GM18909 (cell line): ENCODE data around the gene TNNI2.
"Not testable (repeated sequence)": the region's sequence is repeated elsewhere in the genome, so short reads cannot be mapped to it uniquely, and the experiment has no call there.

Experiments used
- ATAC-seq: cut with Tn5 transposase; IDR thresholded peaks from one replicate; pipeline ENCODE4 v1.9.1; 2021; ENCODE audit warnings: mild to moderate bottlenecking; ENCODE audit not compliant: unreplicated experiment, poor library complexity

The TNNI2 gene

GRCh38 chr11:1838426-1839144 lies at the start of gene TNNI2:
Gene TNNI2 (plus strand): TSS chr11:1838981. CDS start chr11:1839697, 716 bp downstream.
- ATAC-seq, result no peak

GRCh38 chr11:1791912-1792311 lies 46.9 kb upstream of the TNNI2 start:
- ATAC-seq, result no peak

GRCh38 chr11:1792461-1792860 lies 46.3 kb upstream of the TNNI2 start:
- ATAC-seq, result no peak

GRCh38 chr11:1793081-1793480 lies 45.7 kb upstream of the TNNI2 start:
- no peak for ATAC-seq

- ATAC-seq, result no peak
These were observed 42.3 kb upstream of the TNNI2 start for GRCh38 chr11:1796413-1797011.

GRCh38 chr11:1797391-1798125 lies 41.2 kb upstream of the TNNI2 start:
- ATAC-seq, result no peak

- ATAC-seq, result no peak
These were observed 35.5 kb upstream of the TNNI2 start for GRCh38 chr11:1803246-1803645.

- not testable (repeated sequence) for ATAC-seq
These were observed 34.8 kb upstream of the TNNI2 start for GRCh38 chr11:1803835-1804519.

GRCh38 chr11:1805525-1805924 lies 33.3 kb upstream of the TNNI2 start:
- ATAC-seq, result no peak

- no peak for ATAC-seq
These were observed 31.4 kb upstream of the TNNI2 start for GRCh38 chr11:1807264-1807995.

- ATAC-seq, result no peak
These were observed 28.0 kb upstream of the TNNI2 start for GRCh38 chr11:1810761-1811160.

- ATAC-seq, result no peak
These were observed 26.5 kb upstream of the TNNI2 start for GRCh38 chr11:1812274-1812673.

GRCh38 chr11:1812801-1813200 lies 26.0 kb upstream of the TNNI2 start:
- no peak for ATAC-seq

- not testable (repeated sequence) for ATAC-seq
These were observed 25.4 kb upstream of the TNNI2 start for GRCh38 chr11:1813356-1813755.

- no peak for ATAC-seq
These were observed 24.1 kb upstream of the TNNI2 start for GRCh38 chr11:1814691-1815090.

- no peak for ATAC-seq
These were observed 23.5 kb upstream of the TNNI2 start for GRCh38 chr11:1815311-1815710.

- no peak for ATAC-seq
These were observed 23.0 kb upstream of the TNNI2 start for GRCh38 chr11:1815751-1816150.

- ATAC-seq, result no peak
These were observed 21.8 kb upstream of the TNNI2 start for GRCh38 chr11:1817000-1817399.

GRCh38 chr11:1817511-1817910 lies 21.3 kb upstream of the TNNI2 start:
- ATAC-seq, result no peak

- no peak for ATAC-seq
These were observed 19.7 kb upstream of the TNNI2 start for GRCh38 chr11:1819074-1819473.
